Activated B cell treated with CpG ODN at 0.5 μM for 24 hours (primary cell): ENCODE results near the gene RRP7A. TPM values are rescaled to one million over a fixed set of nuclear protein-coding genes. Genes with fewer than 3 reads are reported as not detected.

Experiments
- ATAC-seq: fragments of 200-7000 bp; cut with Tn5 transposase; one replicate; pipeline ENCODE4 v1.10.0; 2021; ENCODE audit warnings: low read depth, mild to moderate bottlenecking, moderate library complexity
- CTCF ChIA-PET: fragments of 350-600 bp; sonication (Branson Sonifier 250); formaldehyde crosslinking; loops from one replicate; lab custom pipeline; 2021; ENCODE audit warnings: antibody characterized with exemption; lab: Charles Lee
- POLR2A ChIA-PET: fragments of 350-600 bp; sonication (Branson Sonifier 250); formaldehyde crosslinking; loops from one replicate; lab custom pipeline; 2021; ENCODE audit warnings: antibody characterized with exemption; lab: Charles Lee
- DNase-seq: peaks from one replicate; pipeline ENCODE4 v3.0.0; 2022
- H3K27ac Mint-ChIP-seq: one replicate; pipeline ENCODE4 v1.8.0; 2020; ENCODE audit warnings: mixed read lengths
- H3K27me3 Mint-ChIP-seq: one replicate; pipeline ENCODE4 v1.8.0; 2021; ENCODE audit warnings: mixed read lengths
- H3K36me3 Mint-ChIP-seq: one replicate; pipeline ENCODE4 v1.8.0; 2021; ENCODE audit warnings: low read depth, mixed read lengths
- H3K4me1 Mint-ChIP-seq: one replicate; pipeline ENCODE4 v1.8.0; 2021; ENCODE audit warnings: mixed read lengths
- H3K4me3 Mint-ChIP-seq: one replicate; pipeline ENCODE4 v1.8.0; 2020; ENCODE audit warnings: mild to moderate bottlenecking, mixed read lengths
- H3K9me3 Mint-ChIP-seq: one replicate; pipeline ENCODE4 v1.8.0; 2020; ENCODE audit warnings: mixed read lengths
- intact Hi-C: fragments of 100-400 bp; cut with micrococcal nuclease; formaldehyde crosslinking; loops from one replicate; pipeline ENCODE4 v1.15.1; 2024
- total RNA-seq: library from RNA; stranded (reverse); gene quantifications from 2 replicates; pipeline ENCODE4 v1.2.3, GENCODE V29; 2022
- TF ChIP-seq, protein P1 (sequence below): fragments of 200-600 bp; IDR thresholded peaks from one replicate; pipeline ENCODE4 v1.8.0; 2022; ENCODE audit warnings: antibody characterized with exemption, mild to moderate bottlenecking

The RRP7A gene
- total RNA-seq, 1 donor from 2014 or later: 129 TPM

GRCh38 chr22:42470366-42471082, 49.1 kb downstream of the RRP7A start:
- intact Hi-C loops: loop anchor here (5.0 kb wide), 1 partner anchor 33 kb away; no protein-coding TSS in a partner anchor

GRCh38 chr22:42468841-42469240, 50.8 kb downstream of the RRP7A start:
- Mint-ChIP-seq H3K36me3 (no peaks in the 10 kb centered on the region), H3K9me3 (no peaks in the 10 kb centered on the region), H3K4me3 (no peak overlapping the region), H3K27ac (no peak overlapping the region), H3K27me3 (peaks cover 7% of the 10 kb centered on the region), H3K4me1 (no peaks in the 10 kb centered on the region)
- intact Hi-C loops: no loop called here
- ATAC-seq (no peak), DNase-seq (no peak)
- TF ChIP-seq, protein P1, sequence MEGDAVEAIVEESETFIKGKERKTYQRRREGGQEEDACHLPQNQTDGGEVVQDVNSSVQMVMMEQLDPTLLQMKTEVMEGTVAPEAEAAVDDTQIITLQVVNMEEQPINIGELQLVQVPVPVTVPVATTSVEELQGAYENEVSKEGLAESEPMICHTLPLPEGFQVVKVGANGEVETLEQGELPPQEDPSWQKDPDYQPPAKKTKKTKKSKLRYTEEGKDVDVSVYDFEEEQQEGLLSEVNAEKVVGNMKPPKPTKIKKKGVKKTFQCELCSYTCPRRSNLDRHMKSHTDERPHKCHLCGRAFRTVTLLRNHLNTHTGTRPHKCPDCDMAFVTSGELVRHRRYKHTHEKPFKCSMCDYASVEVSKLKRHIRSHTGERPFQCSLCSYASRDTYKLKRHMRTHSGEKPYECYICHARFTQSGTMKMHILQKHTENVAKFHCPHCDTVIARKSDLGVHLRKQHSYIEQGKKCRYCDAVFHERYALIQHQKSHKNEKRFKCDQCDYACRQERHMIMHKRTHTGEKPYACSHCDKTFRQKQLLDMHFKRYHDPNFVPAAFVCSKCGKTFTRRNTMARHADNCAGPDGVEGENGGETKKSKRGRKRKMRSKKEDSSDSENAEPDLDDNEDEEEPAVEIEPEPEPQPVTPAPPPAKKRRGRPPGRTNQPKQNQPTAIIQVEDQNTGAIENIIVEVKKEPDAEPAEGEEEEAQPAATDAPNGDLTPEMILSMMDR: no peak
- CTCF ChIA-PET: no interaction called here
- POLR2A ChIA-PET: no interaction called here

More at GRCh38 chr22:42470366-42471082, 49.1 kb downstream of the RRP7A start:
- Mint-ChIP-seq H3K4me3 (no peak overlapping the region), H3K4me1 (no peaks in the 10 kb centered on the region), H3K27me3 (peaks cover 4% of the 10 kb centered on the region), H3K27ac (no peak overlapping the region), H3K36me3 (no peaks in the 10 kb centered on the region), H3K9me3 (no peaks in the 10 kb centered on the region)
- TF ChIP-seq, protein P1: no peak
- CTCF ChIA-PET: interaction anchor here (1.0 kb wide), 2 partner anchors 35 to 351 kb away, joined by 3 to 4 read pairs; no protein-coding TSS in a partner anchor
- DNase-seq (no peak), ATAC-seq (no peak)
- POLR2A ChIA-PET: interaction anchor here (0.6 kb wide), 1 partner anchor 852 kb away, joined by 3 read pairs; no protein-coding TSS in a partner anchor

DNA sequence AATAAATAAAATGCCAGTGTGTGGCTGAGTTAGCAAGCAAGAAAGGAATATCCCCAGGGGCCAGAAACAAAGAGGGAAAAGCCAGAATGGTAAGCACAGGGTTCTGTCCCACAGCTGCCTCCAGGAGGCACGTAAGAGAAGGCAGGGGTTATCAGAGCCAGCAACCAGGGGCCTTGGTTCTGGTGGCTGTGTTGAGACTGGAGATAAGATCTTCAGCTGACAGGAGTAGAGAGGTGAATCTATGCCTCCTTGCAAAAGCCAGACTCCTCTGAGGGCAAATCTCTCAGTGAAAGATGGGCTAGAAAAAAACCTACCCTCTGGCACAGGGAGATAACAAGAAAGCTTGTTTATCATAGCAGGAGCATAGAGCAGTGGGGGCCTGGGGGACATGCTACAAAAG, 57.6 kb downstream of the RRP7A start:
- ChIA-PET POLR2A (no interaction called here), CTCF (interaction anchor here (1.1 kb wide), 1 partner anchor 11 kb away, joined by 3 read pairs; no protein-coding TSS in a partner anchor)
- DNase-seq (no peak), ATAC-seq (no peak)
- Mint-ChIP-seq H3K36me3 (no peaks in the 10 kb centered on the region), H3K4me1 (peaks cover 14% of the 10 kb centered on the region), H3K27ac (no peak overlapping the region), H3K4me3 (no peak overlapping the region), H3K9me3 (no peaks in the 10 kb centered on the region), H3K27me3 (peaks cover 30% of the 10 kb centered on the region)
- TF ChIP-seq, protein P1: no peak
- intact Hi-C loops: no loop called here

- intact Hi-C loops: no loop called here
- TF ChIP-seq, protein P1: no peak
- ChIA-PET CTCF (no interaction called here), POLR2A (no interaction called here)
- no peaks in the 10 kb centered on the region for H3K36me3 Mint-ChIP-seq
- no peak overlapping the region for H3K4me3 Mint-ChIP-seq
- H3K27me3 Mint-ChIP-seq: peaks cover 31% of the 10 kb centered on the region
- H3K9me3 Mint-ChIP-seq: peaks cover under 1% of the 10 kb centered on the region
- H3K4me1 Mint-ChIP-seq: peaks cover 14% of the 10 kb centered on the region
- ATAC-seq (no peak), DNase-seq (no peak)
- H3K27ac Mint-ChIP-seq: no peak overlapping the region
Measured at GRCh38 chr22:42461511-42461910, 58.1 kb downstream of the RRP7A start.

Other genes with a start within 250 kb of the RRP7A start
- gene TCF20, start 249.1 kb downstream of the RRP7A start, total RNA-seq: 52.0 and 62.1 TPM in 2 replicates
- 0.12 and 0.18 TPM in 2 replicates for gene NFAM1, start 87.4 kb downstream of the RRP7A start, total RNA-seq
- gene SERHL2, start 34.2 kb upstream of the RRP7A start, total RNA-seq: 0.91 and 1.7 TPM in 2 replicates
- gene POLDIP3, start 95.1 kb upstream of the RRP7A start, total RNA-seq: 77.1 and 77.5 TPM in 2 replicates
- gene ATP5MGL, start 120.8 kb upstream of the RRP7A start, total RNA-seq: 2.1 and 3.4 TPM in 2 replicates
- 78.2 and 91.7 TPM in 2 replicates for gene CYB5R3, start 129.6 kb upstream of the RRP7A start, total RNA-seq
- 16.9 and 18.4 TPM in 2 replicates for gene A4GALT, start 201.1 kb upstream of the RRP7A start, total RNA-seq